NCI-H524 treated with DMSO at 0.1 percent for 48 hours (cell line): ENCODE measurements around the gene GCNT1.
"Not testable (repeated sequence)": the region's sequence is repeated elsewhere in the genome, so short reads cannot be mapped to it uniquely, and the experiment has no call there.

Experiments used
- DNase-seq: peaks from one replicate; lab custom pipeline; 2025; lab: John Stamatoyannopoulos, UW

The GCNT1 gene

GRCh38 chr9:76443887-76444286 lies 15.1 kb upstream of the GCNT1 start:
- DNase-seq, result no peak

DNA sequence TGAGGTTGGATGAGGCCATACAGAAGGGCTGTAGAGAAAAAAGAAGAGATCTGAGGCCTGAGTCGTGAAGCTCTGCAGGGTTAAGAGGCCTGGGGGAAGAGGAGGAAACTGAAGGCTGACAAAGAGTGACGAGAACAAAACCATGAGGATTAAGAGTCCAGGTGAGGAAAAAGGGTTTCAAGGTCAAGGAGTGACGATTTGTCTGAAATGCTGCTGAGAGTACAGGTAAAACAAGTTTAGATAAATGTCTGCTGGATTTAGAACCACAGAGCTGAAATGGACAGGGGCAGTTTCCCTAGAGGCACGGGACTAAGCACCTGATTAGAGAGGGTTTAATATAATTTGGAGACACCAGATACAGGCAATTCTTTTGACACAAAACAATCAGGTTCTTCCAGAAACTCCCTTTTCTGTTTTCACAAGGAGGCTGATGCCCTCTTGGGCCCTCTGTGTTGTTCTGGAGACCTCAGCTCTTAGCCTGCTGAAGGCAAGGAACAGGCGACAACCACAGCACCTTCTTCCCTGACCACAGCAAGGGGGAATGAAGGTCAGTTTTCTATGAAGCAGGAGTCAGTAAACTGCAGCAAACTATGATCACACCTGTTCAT lies 14.6 kb upstream of the GCNT1 start:
- DNase-seq, result no peak

GRCh38 chr9:76445976-76446375 lies 13.0 kb upstream of the GCNT1 start:
- DNase-seq, result no peak

- no peak for DNase-seq
Measured at GRCh38 chr9:76448501-76448900, 10.5 kb upstream of the GCNT1 start.

- DNase-seq, result no peak
Measured at GRCh38 chr9:76451234-76451633, 7.7 kb upstream of the GCNT1 start.

DNA sequence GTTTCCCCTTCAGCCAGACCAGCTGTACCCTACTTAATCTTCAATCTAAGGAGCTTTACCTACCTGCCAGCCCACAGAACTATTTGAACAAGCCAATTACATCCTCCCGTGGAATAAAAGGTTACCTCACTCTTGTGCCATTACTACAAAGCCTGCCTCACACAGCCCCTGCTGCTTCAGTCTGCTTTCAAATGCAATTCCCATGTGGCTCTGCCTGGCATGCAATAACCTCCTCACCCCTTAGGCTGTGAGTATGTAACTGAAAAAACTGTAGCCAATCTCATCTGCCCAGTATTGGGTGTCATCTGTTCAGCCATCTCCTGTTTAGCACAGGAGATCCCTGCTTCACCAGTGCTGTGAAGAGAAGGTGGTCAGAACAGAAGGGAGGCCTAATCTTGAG lies 6.1 kb upstream of the GCNT1 start:
- no peak for DNase-seq

DNA sequence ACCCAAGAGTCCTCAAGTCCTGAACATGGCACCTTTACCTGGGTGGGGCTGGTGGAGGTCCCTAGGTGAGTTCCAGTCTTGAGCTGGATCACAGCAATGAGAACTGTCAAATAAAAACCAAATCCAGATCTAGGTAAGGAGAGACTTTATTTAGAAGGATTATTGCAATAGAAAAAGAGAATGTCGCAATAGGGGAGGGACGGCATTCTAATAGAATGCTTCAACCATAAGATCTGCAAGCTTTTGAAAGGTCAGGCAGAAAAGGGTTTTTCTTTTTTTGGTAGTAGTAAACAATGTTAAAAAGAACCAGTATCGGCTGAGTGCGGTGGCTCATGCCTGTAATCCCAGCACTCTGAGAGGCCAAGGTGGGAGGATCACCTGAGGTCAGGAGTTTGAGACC lies 5.2 kb upstream of the GCNT1 start:
- DNase-seq, result no peak

DNA sequence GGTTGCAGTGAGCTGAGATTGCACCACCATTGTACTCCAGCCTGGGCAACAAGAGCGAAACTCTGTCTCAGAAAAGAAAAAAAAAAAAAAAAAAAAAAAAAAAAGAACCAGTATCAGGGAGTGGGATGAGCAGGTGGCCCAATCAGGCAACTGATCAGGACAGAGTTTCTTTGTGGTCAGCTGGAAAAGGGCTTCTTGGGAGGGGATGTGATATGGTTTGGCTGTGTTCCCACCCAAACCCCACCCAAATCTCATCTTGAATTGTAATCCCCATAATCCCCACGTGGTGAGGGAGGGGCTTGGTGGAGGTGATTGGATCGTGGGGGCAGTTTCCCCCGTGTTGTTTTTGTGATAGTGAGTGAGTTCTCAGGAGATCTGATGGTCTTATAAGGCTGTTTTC lies 4.7 kb upstream of the GCNT1 start:
- DNase-seq, result no peak

GRCh38 chr9:76456202-76456926 lies 2.6 kb upstream of the GCNT1 start:
- no peak for DNase-seq

DNA sequence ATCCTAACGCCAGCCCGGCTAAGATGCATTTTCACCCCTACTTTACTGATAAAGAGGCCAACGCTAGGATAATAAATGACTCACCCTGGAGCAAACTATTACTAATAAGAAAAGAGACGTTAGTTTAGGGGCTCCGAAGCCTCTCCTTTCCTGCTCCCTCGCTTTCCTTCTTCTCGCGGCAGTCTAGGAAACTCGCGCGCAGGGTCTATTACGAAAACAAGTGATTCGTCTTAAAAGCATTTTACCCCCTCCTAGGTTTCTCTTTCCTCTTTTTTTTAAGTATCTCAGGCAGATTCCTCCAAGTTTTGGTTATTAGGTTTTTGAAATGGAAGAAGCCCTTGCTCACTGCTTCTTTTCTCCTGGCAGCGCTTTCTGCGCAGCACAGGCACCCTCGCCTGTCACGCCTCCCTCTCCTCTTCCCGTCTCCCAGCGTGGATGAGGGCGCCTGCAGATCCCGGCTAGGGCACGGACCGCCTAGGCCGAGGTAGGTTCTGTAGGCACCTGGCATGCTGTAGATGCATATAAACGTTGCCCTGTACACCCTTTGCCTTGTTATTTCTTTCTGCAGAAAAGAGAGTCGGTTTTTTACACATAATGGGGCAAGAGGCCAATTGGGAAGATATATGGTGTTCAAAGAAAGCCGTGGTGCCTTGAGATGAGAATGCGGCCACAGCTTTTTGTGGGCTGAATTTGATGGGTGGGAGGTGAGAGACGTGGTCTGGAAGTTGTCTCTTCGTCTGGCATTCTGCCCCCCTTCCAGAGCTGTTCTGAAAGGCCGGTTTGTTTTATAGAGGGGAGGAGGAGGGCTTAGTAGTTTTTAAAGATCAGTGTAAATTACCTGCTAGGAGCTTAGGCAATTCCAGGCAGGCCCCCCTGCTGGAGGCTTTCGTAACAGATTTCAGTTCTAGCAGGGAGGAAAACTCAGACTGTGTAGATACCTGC lies 983 bp downstream of the GCNT1 start:
- no peak for DNase-seq

DNA sequence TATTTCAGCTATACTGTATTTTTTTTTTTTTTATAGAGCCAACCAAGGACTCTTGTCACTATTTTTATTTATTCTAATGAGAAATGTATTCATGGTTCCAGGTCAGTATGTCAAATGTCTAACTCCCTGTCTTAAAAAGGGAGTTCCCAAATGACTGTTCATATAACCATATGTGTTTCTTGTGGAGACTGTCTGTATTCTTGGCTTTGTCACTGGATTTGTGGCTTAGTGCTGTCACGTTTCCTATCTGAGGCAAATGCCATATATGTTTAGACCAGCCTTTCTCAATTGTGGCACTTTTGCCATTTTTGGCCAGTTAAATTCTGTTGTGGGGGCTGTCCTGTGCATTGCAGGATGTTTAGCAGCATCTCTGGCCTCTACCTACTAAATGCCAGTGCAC lies 3.1 kb downstream of the GCNT1 start:
- no peak for DNase-seq

GRCh38 chr9:76463211-76463610 lies 4.2 kb downstream of the GCNT1 start:
- no peak for DNase-seq

GRCh38 chr9:76464706-76465105 lies 5.7 kb downstream of the GCNT1 start:
- no peak for DNase-seq

GRCh38 chr9:76465442-76466298 lies 6.7 kb downstream of the GCNT1 start:
- DNase-seq, result no peak

DNA sequence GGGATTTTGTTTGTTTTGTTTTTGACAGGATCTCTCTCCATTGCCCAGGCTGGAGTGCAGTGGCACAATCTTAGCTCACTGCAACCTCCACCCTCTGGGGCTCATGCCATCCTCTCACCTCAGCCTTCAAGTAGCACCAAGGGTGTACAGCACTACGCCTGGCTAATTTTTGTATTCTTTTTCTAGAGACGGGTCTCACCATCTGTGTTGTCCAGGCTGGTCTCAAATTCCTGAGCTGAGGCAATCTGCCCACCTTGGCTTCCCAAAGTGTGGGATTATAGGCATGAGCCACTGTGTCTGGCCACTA lies 7.3 kb downstream of the GCNT1 start:
- no peak for DNase-seq

- no peak for DNase-seq
Measured at GRCh38 chr9:76474419-76474818, 15.4 kb downstream of the GCNT1 start.

- DNase-seq, result no peak
Measured at GRCh38 chr9:76475686-76476085, 16.7 kb downstream of the GCNT1 start.

GRCh38 chr9:76477818-76478217 lies 18.8 kb downstream of the GCNT1 start:
- DNase-seq, result not testable (repeated sequence)

GRCh38 chr9:76478226-76478625 lies 19.2 kb downstream of the GCNT1 start:
- no peak for DNase-seq

DNA sequence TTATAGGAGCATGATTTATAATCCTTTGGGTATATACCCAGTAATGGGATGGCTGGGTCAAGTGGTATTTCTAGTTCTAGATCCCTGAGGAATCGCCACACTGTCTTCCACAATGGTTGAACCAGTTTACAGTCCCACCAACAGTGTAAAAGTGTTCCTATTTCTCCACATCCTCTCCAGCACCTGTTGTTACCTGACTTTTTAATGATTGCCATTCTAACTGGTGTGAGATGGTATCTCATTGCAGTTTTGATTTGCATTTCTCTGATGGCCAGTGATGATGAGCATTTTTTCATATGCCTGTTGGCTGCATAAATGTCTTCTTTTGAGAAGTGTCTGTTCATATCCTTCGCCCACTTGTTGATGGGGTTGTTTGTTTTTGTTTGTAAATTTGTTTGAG lies 20.4 kb downstream of the GCNT1 start:
- DNase-seq, result not testable (repeated sequence)

- no peak for DNase-seq
Measured at GRCh38 chr9:76486151-76486550, 27.2 kb downstream of the GCNT1 start.
